NCI-H526 (cell line): ENCODE measurements around the gene NUP62.
A peak's percentile ranks its signal among the peaks of the same experiment; 100 is the strongest.

Experiments used
- DNase-seq, 2 experiments: peaks; one replicate each; lab custom pipeline; 2025; lab: John Stamatoyannopoulos, UW

NUP62 gene

DNA sequence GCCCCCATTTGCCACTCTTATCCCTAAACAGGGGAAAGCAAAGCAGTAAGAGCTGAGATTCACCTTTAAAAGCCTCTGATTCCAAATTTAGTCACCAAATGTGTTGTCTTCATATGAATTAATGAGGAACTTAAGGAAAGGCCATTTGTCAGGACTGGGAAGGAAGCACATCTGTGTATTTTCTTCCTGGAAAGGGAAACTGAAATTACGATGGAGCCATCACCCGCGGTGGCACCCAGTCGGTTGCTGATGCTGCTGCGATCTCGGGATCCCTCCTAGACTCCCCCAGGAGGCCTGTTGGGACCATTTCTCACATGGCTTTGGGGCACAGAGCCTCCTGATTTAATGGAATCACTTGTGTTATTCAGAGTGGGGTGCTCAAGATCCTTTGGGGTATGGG is 25.2 kb downstream of the NUP62 start:
- DNase-seq, result no peak

DNA sequence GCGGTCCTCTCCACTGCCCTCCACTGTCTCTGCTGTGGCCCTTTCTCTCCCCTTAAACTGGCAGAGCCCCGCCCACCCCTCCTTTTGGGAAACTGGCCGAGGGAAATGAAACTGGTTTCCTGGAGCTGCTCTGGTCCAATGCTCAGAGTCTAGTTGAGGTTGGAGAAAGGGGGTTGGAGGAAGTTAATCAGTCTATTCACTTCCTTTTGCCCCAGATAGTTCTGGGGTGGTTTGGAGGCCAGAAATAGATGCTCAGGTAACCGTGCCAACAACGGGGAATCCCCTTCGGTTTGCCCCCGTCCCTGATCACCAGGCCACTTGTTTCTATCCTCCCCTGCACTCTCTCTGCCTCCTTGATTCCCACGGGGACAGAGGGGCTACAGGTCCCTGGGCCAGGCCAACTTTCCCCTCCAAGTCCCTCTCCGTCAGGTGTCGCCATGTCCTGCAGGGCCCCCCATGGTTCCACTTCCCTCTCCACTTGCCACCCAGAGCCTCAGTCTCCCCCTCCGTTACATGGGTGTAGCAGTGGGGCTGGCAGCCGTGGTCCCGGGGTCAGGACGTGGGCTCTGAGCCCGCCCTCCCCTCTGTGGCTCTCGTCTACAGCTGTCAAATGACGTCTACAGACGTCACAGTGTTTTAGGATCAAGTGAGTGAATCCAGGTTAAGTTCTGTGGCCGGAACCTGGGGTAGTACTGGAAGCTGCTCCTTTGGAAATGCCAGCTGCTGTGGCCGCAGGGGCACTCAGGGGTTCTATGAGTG is 32.3 kb downstream of the NUP62 start, which contains the start of gene IL4I1:
Gene IL4I1, minus strand, starts transcription at position 25 of the 759 bp plus-strand sequence. CDS start 727 bp downstream, outside the sequence.
- no peak for DNase-seq

DNA sequence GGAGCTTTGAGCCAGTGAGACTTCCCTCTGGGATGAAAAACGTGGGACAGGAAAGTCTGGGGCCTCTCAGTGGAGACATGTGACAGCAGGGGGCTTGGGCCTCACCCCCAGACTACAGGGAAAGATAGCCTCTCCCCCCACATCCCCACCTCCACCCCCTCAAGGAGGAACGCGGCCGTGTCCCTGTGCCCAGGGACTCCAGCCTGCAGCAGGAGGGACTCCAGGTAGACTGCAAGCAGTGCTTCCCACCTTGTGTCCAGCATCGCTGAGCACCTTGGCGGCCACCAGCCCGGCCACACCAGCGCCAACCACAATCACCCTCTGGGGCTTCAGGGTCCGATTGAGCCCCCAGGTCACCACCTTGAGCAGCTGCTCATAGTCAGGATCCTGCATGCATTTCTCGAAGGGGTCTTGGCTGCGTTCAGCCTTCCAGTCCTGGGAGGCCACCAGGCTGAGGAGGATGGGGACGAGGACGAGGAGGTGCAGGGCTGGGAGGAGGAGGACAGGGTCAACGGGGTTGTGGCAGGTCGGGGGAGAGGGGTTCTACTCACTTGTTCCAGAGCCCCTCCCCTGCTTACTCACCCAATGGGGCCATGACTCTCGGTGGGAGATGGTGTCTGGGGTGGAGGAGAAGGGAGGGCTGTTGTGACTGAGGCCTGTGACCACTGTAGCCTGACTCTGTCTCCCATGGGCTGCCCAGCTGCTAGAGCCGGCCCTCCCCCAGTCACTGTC is 33.6 kb downstream of the NUP62 start:
- no peak for DNase-seq

DNA sequence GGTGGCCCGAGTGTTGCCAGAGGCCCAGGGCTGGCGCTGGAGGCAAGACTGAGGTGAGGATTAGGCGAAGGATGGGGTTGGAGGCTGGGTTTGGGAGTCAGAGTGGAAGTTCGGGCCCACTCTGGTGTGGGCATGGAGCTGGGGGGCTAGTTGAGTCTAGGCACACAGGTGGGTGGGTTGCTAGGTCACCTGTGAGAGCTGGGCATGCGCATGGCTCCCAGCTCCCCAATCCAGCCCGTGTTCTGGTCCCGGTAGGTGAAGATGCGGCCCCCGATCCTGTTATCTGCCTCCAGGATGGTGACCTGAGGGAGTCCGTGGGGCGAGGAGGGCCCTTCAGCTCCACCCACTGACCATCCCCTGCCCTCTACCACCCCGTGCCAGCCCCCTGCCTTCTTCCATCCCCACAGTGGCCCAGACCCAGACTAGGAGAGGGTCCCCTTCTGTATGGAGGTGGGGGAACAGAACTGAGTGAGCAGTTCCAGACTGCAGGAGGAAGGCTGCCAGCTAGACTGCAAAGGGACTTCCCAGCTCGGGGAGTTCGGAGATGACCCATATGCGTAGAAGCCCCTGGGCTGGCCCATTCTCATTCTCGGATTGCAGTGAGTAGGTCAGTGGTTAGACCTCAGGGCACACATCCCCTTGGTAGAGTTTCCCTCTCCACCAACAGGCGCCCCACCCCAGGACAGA is 34.3 kb downstream of the NUP62 start:
- DNase-seq, result no peak

DNA sequence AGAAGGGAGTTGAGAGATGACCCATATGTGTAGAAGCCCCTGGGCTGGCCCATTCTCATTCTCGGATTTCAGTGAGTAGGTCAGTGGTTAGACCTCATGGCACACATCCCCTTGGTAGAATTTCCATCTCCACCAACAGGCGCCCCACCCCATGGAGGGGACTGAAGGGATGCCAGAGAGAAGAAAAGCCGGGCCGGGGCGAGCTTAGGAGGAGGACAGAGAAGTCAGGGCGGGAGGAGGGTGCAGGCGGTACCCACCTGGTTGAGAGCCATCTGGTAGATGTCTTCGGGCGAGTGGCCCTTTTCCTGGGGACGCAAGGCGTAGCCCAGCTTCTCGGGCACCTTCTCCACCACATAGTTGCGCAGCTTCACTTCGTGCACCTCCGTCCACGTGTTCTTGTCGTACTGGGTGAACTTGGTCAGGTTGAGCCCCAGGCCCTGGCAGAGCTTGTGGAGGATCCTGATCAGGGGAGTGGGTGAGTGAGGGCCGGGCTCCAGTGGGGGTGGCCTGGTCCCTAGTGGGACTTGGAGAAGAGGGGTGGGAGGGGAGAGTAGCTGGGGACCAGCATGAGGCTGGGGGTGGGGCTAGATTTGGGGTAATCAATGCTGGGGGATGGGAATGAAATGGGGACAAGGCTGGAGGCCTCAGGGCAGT is 35.2 kb downstream of the NUP62 start:
- DNase-seq, result no peak

DNA sequence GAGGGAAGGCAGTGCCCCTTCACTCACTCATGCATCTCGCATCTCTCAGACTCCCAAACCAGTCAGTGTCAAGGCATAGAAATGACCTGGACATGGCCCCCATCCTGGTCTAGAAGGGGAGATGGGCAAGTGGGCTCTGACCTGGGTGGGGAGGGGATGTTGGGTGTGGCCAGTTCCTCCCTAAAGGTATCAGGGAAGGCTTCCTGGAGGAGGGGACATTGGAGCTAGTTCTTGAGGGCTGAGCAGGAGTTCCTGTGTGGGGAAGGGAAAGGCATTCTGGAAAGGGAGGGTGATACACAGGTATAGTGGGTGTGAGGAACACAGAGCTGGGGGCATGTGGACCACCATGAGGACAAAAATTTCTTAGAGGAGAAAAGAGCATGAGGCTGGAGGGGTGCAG is 36.6 kb downstream of the NUP62 start:
- no peak for DNase-seq

DNA sequence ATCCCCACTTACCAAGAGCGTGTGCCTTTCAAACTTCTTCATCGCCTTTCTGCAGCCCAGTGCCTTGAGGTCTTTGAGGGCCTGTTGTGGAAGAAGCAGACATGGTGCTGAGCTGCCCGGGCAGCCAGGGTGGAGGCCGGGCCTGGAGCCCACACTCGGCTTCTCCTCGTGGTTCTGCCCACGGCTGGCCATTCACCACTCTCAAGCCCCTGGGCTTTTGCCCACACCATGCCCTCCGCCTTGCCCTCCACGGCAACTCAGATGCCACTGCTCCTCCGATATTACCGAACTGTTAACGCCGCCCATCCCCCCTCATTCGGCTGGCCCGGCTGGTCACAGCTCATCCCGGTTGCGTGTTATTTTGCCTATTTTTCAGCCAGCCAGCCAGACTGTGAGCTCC is 37.9 kb downstream of the NUP62 start:
- no peak for DNase-seq

DNA sequence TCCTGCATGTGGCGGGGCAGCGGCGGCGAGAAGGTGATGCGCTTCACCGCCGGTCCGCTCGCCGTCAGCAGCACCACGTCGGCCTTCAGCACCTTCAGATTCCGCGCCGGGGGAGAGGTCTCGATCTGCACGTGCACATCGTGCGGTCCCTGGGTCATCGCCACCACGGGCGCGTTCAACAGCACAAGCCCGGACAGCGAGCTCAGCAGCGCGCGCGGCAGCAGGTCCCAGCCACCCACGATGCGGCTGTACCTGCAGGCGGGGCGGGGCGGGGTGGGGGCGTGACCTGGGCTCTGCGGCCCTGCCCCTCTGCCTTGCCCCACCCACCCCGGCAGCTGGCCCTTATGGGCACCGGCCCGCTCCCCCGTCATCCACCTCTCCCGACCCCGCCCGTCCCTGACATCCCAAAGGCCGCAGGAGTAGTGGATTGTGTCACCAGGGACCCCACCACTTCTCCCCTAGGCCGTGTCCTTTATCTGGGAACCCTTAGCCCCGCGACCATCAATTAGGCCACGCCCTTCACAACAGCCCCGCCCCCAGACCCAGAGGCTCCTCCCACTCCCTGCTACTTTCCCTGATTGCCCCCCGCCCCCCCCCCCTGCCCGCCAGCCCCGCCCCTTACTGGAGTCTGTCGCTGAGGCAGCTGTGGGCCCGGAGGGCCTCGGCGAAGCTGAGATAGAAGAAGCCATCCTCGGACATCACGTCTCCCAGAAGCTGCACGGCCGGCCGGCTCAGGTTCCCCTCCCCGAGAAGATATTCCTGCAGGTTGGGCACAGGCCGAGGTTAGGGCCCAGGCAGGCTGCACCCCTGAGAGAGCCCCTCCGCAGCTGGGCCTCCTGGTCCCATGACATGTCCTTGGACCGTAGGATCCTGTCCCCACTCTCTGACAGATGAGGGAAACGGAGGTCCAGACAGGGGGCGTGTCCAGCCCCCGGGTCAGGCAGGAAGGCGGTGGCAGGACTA is 38.7 kb downstream of the NUP62 start:
- DNase-seq, result peak; percentile 53 to 91

DNA sequence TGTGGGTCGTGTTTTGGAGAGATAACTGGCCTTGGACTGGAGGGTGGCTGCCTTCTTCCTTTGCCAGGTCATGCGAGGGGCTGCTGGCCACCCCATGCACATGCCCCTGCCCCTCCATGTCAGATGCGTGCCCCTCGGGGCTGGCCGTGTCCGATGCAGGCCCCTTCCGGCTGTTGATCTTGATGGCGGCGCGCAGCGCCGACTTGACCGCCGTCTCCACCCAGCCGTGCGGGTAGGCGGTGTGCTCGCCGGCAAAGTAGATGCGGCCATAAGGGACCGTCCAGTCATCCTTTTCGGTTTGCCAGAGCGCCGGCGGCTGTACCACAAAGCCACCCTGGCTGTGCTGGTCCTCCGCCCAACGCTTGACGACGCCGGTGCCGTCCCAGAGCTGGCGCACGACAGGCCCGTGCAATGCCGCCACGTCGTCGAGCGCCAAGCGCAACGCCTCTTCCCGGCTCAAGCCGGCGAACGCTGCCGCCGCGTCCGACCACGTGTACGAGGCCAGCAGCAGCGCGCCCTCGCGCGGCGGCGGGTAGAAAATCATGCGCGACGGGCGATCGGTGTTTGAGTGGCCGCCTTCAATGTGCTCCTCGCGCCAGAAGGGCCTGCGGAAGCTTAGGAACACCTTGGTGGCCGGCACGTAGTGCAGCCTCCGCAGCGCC is 39.5 kb downstream of the NUP62 start:
- DNase-seq, result no peak

DNA sequence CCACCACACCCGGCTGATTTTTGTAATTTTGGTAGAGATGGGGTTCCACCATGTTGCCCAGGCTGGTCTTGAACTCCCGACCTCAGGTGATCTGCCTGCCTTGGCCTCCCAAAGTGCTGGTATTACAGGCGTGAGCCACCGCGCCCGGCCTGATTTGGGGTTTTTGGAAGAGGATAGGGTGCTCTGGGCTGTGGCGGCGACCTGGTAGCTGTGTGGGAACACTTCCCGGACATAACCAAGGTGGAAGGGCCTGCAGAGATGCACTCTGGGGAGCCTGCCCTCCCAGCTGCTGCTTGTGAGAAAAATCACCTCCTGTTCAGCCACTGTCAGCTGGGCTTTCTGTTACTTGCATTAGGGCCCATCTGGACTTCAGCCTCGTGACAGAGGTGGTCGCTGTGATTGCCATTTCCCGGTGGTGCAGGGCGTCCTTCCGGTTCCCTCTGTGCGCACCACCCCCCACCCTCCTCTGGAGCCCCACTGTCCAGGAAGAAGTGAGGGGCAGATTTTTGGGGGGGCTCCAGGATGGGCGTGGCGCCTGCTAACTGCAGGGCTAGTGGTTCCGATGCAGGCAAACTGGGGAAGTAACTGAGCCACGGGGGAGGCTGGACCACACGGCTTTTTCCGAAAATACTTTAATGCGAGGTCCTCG is 40.1 kb downstream of the NUP62 start:
- no peak for DNase-seq

DNA sequence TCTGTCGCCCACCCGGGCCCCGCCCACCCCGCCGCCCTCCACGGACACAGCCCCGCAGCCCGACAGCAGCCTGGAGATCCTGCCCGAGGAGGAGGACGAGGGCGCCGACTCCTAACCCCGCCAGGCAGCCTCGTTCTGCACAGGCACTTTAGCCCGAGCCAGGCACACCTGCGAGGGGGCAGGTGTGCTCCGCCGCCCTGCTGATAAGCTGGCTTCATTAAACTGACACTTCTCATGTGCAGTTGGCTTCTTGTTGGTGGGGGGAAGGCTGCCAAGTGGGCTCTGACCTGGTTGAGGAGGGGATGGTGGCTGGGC is 40.8 kb downstream of the NUP62 start:
- DNase-seq, result peak in 1 of 2 experiments; percentile 69

DNA sequence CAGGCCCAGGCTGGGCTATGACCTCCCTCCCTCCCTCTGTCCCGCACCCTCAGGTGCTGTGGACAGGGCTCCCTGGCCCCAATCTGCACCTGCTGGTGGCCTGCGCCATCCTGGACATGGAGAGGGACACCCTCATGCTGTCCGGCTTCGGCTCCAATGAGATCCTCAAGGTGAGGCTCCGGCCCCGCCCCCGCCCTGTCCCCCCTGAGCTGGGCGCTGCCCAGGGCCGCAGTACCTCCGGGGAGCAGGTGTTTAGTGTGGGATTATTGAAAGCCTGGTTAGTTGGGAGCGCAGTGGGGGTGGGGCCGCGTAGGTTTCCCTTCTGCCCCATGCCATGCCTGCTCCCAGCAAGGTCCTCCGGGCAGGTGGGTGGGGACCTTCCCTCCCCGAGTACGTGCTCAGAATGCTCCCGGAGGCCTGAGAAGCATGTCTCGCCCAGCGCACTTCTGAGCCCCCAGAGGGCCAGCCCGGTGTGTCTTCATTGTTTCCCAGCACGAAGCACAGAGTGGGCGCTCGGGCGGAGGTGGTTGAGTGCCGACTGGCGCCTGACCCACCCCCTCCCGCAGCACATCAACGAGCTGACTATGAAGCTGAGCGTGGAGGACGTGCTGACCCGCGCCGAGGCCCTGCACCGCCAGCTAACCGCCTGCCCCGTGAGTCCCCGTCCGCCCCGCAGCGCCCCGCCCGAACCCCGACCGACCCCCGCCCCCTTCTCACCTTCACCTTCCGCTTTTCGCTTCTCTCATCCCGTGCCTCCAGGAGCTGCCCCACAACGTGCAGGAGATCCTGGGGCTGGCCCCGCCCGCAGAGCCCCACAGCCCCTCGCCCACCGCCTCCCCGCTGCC is 41.4 kb downstream of the NUP62 start:
- peak in 1 of 2 experiments; percentile 61 for DNase-seq

DNA sequence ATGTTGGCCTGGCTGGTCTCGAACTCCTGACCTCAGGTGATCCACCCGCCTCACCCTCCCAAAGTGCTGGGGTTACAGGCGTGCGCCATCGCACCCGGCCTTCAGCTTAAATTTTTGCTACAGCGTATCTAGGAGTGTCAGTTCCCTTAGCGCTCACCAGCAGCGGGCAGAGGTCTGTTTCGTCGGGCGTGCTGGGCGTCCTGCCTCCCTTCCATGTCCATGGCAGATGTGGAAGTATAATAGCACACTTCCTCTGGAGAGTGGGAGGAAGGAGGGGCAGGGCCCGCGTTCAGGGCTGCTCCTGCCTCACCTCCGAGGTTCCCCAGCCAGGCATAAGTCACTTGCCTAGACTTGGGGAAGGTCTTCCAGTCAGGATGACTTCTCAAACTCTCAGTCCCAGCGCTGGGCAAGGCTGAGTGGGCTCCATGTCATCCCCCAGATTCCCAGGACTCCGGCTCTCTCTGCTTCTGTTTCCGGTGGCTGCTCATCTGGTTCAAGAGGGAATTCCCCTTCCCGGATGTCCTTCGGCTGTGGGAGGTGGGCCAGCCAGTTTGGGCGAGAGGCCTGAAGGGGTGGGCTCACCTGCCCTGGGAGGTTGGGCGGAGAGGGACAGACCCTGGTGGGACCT is 42.2 kb downstream of the NUP62 start:
- DNase-seq, result no peak

DNA sequence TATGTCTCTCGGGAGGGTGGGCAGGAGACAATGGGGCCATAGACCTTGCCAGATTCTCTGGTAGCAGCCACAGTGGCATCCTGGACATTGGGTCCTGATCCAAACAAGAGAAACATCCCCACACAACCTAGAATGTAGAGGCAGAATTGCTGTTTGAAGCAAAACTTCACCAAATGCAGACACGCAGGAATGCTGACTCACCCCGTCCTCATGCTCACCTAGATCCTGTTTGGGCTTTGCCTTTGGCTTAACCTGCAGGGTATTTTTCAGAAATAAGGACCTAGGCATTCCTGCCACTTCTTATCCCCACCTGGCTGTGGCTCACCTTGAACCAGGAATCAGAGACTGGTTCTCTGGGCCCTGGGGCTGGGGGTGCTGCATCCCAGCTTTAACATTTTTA is 44.5 kb downstream of the NUP62 start:
- DNase-seq, result no peak

DNA sequence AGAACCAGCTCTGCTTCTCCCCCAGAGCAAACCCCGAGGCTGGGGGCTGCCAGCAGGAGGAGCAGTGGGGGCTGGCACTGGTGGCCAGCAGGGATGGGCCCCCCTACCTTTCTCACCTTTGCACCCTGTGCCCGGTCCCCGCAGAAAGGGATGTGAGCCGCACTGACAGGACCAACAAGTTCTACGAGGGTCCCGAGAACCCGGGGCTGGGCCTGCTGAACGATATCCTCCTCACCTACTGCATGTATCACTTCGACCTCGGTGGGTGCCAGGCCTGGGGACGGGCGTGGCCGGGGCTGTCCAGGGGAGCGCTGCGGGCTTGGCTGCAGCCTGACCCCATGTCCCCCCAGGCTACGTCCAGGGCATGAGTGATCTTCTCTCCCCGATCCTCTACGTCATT is 45.2 kb downstream of the NUP62 start:
- DNase-seq, result no peak

DNA sequence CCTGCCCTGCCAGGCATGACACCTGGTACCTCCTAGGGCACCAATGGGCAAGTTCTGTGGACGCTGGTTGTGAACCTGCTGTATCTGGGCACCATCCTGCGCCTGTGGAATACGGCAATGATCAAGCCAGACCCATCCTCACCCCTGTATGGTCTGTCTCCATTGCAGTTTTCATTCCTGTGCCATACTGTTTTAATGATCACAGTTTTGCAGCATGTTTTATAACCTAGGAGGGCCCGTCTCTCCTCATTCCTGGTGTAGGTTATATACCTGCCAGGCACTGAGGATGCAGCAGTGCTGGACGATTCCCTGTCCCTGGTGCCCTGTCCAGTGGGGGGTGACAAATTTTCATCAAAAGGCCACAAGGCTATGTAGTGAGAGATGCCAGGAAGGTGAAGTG is 46.2 kb downstream of the NUP62 start:
- no peak for DNase-seq

DNA sequence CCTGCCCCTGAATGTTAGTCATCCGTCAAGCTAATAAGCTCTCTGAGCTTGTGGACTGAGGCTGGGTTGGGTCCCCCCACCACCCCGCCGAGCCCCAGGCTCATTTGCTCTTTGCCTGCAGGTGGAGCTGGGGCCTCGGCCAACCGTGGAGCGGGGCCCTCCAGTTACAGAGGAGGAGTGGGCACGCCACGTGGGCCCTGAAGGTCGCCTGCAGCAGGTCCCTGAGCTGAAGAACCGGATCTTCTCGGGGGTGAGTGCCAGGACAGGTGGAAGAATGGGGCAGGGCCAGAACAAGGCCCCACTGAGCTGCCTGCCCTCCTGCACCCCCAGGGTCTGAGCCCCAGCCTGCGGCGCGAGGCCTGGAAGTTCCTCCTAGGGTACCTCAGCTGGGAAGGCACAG is 46.7 kb downstream of the NUP62 start:
- no peak for DNase-seq

DNA sequence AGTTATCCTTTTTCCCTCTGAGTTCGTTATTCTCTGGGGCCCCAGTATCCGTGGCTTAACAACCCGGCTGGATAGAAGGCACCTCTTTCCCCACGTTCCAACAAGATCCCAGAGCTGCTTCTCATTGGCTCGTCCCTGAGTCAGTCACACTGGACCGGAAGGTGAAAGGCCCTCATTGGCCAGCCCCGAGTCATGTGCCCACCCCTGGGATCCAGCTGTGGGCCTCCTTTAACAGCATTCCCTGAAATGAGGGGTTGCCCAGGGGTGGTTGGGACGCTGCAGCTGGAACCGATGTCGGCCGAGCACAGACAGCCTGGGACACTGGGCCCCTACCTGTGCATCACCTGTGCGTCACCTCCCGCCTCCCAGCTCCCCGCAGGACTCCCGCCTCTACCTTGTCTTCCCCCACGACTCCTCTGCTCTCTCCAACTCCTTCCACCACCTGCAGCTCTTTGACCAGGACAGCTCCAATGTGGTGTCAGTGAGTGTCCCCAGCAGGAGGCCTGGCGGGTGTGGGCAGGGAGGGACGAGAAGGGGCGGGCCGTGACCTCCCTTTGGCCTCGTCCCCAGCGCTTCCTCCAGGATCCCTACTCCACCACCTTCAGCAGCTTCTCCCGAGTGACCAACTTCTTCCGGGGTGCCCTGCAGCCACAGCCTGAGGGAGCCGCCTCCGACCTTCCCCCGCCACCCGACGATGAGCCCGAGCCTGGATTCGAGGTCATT is 47.5 kb downstream of the NUP62 start:
- peak in 1 of 2 experiments; percentile 23 for DNase-seq
